ENCODE measurements around the gene RAB11FIP4. TPM values are rescaled to one million over a fixed set of nuclear protein-coding genes. Genes with fewer than 3 reads are reported as not detected.

Gene RAB11FIP4
- total RNA-seq, 1 experiment from 2014 or later = 10.8 TPM

DNA sequence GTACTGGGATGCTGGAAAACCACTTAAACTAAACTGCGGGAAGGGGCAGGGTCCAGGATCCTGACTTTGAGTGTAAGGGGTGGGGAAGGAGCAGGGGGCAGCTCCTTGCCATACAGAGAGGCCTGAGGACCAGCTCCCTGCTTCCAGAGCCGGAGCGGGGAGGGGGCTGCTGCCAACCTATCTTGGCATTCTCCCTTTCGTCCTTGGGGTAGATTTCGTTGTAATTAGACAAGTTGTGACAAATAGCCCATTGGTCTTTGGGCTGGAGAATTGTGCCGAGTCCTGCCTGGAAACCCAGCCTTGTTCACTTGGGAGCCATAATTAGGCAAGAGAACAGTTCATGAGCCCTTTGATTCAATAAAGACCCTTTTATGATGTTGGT, 175.5 kb downstream of the RAB11FIP4 start:
- no peak for ATAC-seq
- ChIA-PET POLR2A (no interaction called here), CTCF (interaction anchor here (0.6 kb wide), 1 partner anchor 32 kb away, joined by 5 read pairs; no protein-coding TSS in a partner anchor)
- H3K9me3 ChIP-seq (ENCODE audit: control insufficient read depth, insufficient read depth, low read depth, low read length) = no peaks in the 10 kb centered on the region
- no peak overlapping the region for H3K4me3 ChIP-seq (ENCODE audit: low read depth in 2 of 2, low read length in 2 of 2)
- BruUV-seq (replicated peaks) = no TSS peak
- intact Hi-C loops (cut with micrococcal nuclease; ENCODE audit: unreplicated experiment) = no loop called here
- peaks cover 76% of the 10 kb centered on the region for H3K4me1 ChIP-seq (ENCODE audit: control insufficient read depth, insufficient read depth, low read length)
- DNase-seq (ENCODE audit: low read depth, low spot score) = no peak
- in situ Hi-C loops (cut with HindIII; ENCODE audit: low pct_unique_long_range_greater_than_20kb, low sequenced_read_pairs) = no loop called here
- no peaks in the 10 kb centered on the region for H3K36me3 ChIP-seq (ENCODE audit: control insufficient read depth, insufficient read depth, low read length)
- no peaks in the 10 kb centered on the region for H3K27me3 ChIP-seq (ENCODE audit: control insufficient read depth, insufficient read depth, low read length)
- H3K27ac ChIP-seq (ENCODE audit: low read length) = peak overlapping the region; percentile 55
- TF ChIP-seq TCF7L2 (IDR thresholded peaks at IDR 0.05; ENCODE audit: low read depth, low read length) (no peak), POLR2AphosphoS5 (IDR thresholded peaks at IDR 0.05; ENCODE audit: low read depth, low read length) (no peak), SIN3A (IDR thresholded peaks at IDR 0.05; ENCODE audit: borderline replicate concordance, insufficient read depth, low read depth, low read length) (no peak)
- TF ChIP-seq, protein P1, sequence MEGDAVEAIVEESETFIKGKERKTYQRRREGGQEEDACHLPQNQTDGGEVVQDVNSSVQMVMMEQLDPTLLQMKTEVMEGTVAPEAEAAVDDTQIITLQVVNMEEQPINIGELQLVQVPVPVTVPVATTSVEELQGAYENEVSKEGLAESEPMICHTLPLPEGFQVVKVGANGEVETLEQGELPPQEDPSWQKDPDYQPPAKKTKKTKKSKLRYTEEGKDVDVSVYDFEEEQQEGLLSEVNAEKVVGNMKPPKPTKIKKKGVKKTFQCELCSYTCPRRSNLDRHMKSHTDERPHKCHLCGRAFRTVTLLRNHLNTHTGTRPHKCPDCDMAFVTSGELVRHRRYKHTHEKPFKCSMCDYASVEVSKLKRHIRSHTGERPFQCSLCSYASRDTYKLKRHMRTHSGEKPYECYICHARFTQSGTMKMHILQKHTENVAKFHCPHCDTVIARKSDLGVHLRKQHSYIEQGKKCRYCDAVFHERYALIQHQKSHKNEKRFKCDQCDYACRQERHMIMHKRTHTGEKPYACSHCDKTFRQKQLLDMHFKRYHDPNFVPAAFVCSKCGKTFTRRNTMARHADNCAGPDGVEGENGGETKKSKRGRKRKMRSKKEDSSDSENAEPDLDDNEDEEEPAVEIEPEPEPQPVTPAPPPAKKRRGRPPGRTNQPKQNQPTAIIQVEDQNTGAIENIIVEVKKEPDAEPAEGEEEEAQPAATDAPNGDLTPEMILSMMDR (IDR thresholded peaks at IDR 0.05) = no peak
- TF ChIP-seq, protein P2, sequence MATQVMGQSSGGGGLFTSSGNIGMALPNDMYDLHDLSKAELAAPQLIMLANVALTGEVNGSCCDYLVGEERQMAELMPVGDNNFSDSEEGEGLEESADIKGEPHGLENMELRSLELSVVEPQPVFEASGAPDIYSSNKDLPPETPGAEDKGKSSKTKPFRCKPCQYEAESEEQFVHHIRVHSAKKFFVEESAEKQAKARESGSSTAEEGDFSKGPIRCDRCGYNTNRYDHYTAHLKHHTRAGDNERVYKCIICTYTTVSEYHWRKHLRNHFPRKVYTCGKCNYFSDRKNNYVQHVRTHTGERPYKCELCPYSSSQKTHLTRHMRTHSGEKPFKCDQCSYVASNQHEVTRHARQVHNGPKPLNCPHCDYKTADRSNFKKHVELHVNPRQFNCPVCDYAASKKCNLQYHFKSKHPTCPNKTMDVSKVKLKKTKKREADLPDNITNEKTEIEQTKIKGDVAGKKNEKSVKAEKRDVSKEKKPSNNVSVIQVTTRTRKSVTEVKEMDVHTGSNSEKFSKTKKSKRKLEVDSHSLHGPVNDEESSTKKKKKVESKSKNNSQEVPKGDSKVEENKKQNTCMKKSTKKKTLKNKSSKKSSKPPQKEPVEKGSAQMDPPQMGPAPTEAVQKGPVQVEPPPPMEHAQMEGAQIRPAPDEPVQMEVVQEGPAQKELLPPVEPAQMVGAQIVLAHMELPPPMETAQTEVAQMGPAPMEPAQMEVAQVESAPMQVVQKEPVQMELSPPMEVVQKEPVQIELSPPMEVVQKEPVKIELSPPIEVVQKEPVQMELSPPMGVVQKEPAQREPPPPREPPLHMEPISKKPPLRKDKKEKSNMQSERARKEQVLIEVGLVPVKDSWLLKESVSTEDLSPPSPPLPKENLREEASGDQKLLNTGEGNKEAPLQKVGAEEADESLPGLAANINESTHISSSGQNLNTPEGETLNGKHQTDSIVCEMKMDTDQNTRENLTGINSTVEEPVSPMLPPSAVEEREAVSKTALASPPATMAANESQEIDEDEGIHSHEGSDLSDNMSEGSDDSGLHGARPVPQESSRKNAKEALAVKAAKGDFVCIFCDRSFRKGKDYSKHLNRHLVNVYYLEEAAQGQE (IDR thresholded peaks at IDR 0.05; ENCODE audit: insufficient read depth in 1 of 2, low read depth in 2 of 2, low read length in 1 of 2) = no peak

GRCh38 chr17:31568121-31568520, 176.6 kb downstream of the RAB11FIP4 start:
- no peak for ATAC-seq
- ChIA-PET POLR2A (no interaction called here), CTCF (no interaction called here)
- H3K36me3 ChIP-seq (ENCODE audit: control insufficient read depth, insufficient read depth, low read length) = no peaks in the 10 kb centered on the region
- TF ChIP-seq SIN3A (IDR thresholded peaks at IDR 0.05; ENCODE audit: borderline replicate concordance, insufficient read depth, low read depth, low read length) (no peak), TCF7L2 (IDR thresholded peaks at IDR 0.05; ENCODE audit: low read depth, low read length) (no peak), POLR2AphosphoS5 (IDR thresholded peaks at IDR 0.05; ENCODE audit: low read depth, low read length) (no peak)
- TF ChIP-seq, protein P2 (IDR thresholded peaks at IDR 0.05; ENCODE audit: insufficient read depth in 1 of 2, low read depth in 2 of 2, low read length in 1 of 2) = no peak
- TF ChIP-seq, protein P1 (IDR thresholded peaks at IDR 0.05) = no peak
- H3K27me3 ChIP-seq (ENCODE audit: control insufficient read depth, insufficient read depth, low read length) = no peaks in the 10 kb centered on the region
- TSS peak; percentile 1 for BruUV-seq (replicated peaks)
- H3K27ac ChIP-seq (ENCODE audit: low read length) = peak overlapping the region; percentile 55; the same call in 1 of the 2 replicates
- intact Hi-C loops (cut with micrococcal nuclease; ENCODE audit: unreplicated experiment) = no loop called here
- no peaks in the 10 kb centered on the region for H3K9me3 ChIP-seq (ENCODE audit: control insufficient read depth, insufficient read depth, low read depth, low read length)
- no peak overlapping the region for H3K4me3 ChIP-seq (ENCODE audit: low read depth in 2 of 2, low read length in 2 of 2)
- in situ Hi-C loops (cut with HindIII; ENCODE audit: low pct_unique_long_range_greater_than_20kb, low sequenced_read_pairs) = no loop called here
- DNase-seq (ENCODE audit: low read depth, low spot score) = no peak
- H3K4me1 ChIP-seq (ENCODE audit: control insufficient read depth, insufficient read depth, low read length) = peaks cover 79% of the 10 kb centered on the region
